ENCODE data around the gene MAPKAPK3.

DNA sequence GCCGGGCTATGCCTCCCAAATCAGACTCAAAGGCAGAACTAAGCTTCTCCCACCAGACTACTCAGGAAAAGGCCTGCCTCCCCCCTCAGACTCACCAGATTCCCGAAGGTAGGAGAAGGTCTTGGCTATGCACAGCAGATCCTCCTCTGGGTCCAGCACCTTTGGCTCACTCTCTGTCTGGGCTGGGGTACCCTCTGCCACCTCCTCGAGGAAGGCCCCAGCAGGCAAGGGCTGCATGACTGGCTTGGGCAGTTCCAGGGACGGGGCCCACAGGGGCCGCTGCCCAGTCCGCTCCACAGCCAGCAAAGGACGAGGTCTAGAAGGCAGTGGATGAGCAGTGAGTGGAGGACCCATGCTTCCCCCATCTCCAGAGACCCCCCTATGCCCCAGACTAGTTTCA is 8.7 kb upstream of the MAPKAPK3 start:
- TF ChIP-seq, protein P1, sequence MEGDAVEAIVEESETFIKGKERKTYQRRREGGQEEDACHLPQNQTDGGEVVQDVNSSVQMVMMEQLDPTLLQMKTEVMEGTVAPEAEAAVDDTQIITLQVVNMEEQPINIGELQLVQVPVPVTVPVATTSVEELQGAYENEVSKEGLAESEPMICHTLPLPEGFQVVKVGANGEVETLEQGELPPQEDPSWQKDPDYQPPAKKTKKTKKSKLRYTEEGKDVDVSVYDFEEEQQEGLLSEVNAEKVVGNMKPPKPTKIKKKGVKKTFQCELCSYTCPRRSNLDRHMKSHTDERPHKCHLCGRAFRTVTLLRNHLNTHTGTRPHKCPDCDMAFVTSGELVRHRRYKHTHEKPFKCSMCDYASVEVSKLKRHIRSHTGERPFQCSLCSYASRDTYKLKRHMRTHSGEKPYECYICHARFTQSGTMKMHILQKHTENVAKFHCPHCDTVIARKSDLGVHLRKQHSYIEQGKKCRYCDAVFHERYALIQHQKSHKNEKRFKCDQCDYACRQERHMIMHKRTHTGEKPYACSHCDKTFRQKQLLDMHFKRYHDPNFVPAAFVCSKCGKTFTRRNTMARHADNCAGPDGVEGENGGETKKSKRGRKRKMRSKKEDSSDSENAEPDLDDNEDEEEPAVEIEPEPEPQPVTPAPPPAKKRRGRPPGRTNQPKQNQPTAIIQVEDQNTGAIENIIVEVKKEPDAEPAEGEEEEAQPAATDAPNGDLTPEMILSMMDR (conservative IDR thresholded peaks at IDR 0.05; ENCODE audit: low read depth, low read length) = no peak
- TF ChIP-seq RCOR1 (IDR thresholded peaks at IDR 0.05; ENCODE audit: insufficient replicate concordance, low read length) (no peak), MAFK (IDR thresholded peaks at IDR 0.05; ENCODE audit: low read depth, low read length) (no peak), POLR2A (IDR thresholded peaks at IDR 0.05; ENCODE audit: low read depth, low read length) (no peak), MXI1 (IDR thresholded peaks at IDR 0.05; ENCODE audit: borderline replicate concordance, low read depth, low read length) (no peak), MAZ (IDR thresholded peaks at IDR 0.05; ENCODE audit: borderline replicate concordance, low read depth, low read length) (no peak)
- TF ChIP-seq, protein P2, sequence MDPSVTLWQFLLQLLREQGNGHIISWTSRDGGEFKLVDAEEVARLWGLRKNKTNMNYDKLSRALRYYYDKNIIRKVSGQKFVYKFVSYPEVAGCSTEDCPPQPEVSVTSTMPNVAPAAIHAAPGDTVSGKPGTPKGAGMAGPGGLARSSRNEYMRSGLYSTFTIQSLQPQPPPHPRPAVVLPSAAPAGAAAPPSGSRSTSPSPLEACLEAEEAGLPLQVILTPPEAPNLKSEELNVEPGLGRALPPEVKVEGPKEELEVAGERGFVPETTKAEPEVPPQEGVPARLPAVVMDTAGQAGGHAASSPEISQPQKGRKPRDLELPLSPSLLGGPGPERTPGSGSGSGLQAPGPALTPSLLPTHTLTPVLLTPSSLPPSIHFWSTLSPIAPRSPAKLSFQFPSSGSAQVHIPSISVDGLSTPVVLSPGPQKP (IDR thresholded peaks at IDR 0.05; ENCODE audit: borderline replicate concordance, low read depth, low read length) = no peak

All from IMR-90 (cell line).